Loucy (cell line): Measurements from ENCODE around the gene ICAM1.
A peak's percentile ranks its signal among the peaks of the same experiment; 100 is the strongest.

Experiments
- H2AFZ ChIP-seq: fragments of 200-600 bp; sonication (generic); 2 replicates; pipeline ENCODE4 v1.6.0; 2016; ENCODE audit warnings: antibody characterized with exemption, mild to moderate bottlenecking, low read length, moderate library complexity
- H3F3A ChIP-seq: fragments of 200-600 bp; 2 replicates; pipeline ENCODE4 v1.6.0; 2016; ENCODE audit warnings: antibody characterized with exemption, low read depth, mild to moderate bottlenecking
- H3K27me3 ChIP-seq: fragments of 200-600 bp; sonication (generic); 2 replicates; pipeline ENCODE4 v1.6.1; 2014; ENCODE audit warnings: low read length, mild to moderate bottlenecking; ENCODE audit not compliant: insufficient read depth, poor library complexity, severe bottlenecking
- H3K36me3 ChIP-seq: fragments of 200-600 bp; sonication (generic); 2 replicates; pipeline ENCODE4 v1.6.1; 2016; ENCODE audit warnings: low read length; ENCODE audit not compliant: insufficient read depth
- H3K4me1 ChIP-seq: fragments of 200-600 bp; sonication (generic); 2 replicates; pipeline ENCODE4 v1.5.1; 2014; ENCODE audit warnings: low read length, mild to moderate bottlenecking; ENCODE audit not compliant: insufficient read depth, poor library complexity, severe bottlenecking
- H3K4me2 ChIP-seq: fragments of 200-600 bp; sonication (generic); 2 replicates; pipeline ENCODE4 v1.6.0; 2014; ENCODE audit warnings: antibody characterized with exemption, low read length, low read depth, mild to moderate bottlenecking; ENCODE audit not compliant: poor library complexity, severe bottlenecking
- H3K4me3 ChIP-seq: fragments of 200-600 bp; sonication (generic); 2 replicates; pipeline ENCODE4 v1.5.1; 2014; ENCODE audit warnings: low read length, mild to moderate bottlenecking, mixed read lengths; ENCODE audit not compliant: poor library complexity, severe bottlenecking
- H3K79me2 ChIP-seq: fragments of 200-600 bp; sonication (generic); 2 replicates; pipeline ENCODE4 v1.6.1; 2014; ENCODE audit warnings: low read length; ENCODE audit not compliant: insufficient read depth
- H3K9ac ChIP-seq: fragments of 200-600 bp; sonication (generic); 2 replicates; pipeline ENCODE4 v1.6.0; 2014; ENCODE audit warnings: mild to moderate bottlenecking, low read depth, low read length, moderate library complexity; ENCODE audit not compliant: poor library complexity, severe bottlenecking
- H3K9me2 ChIP-seq: fragments of 200-600 bp; sonication (generic); replicated peaks from 2 replicates; pipeline ENCODE4 v1.6.1; 2016; ENCODE audit warnings: low read depth, low read length, mixed read lengths
- H3K9me3 ChIP-seq: fragments of 200-600 bp; sonication (generic); 2 replicates; pipeline ENCODE4 v1.6.1; 2014; ENCODE audit warnings: mild to moderate bottlenecking, antibody characterized with exemption, low read length, low read depth; ENCODE audit not compliant: insufficient read depth
- H4K20me1 ChIP-seq: fragments of 200-600 bp; sonication (generic); 2 replicates; pipeline ENCODE4 v1.6.0; 2014; ENCODE audit warnings: antibody characterized with exemption, low read length, mild to moderate bottlenecking; ENCODE audit not compliant: insufficient read depth, poor library complexity, severe bottlenecking
- CTCF ChIP-seq: fragments of 200-600 bp; sonication (generic); conservative IDR thresholded peaks from 2 replicates; pipeline ENCODE4 v1.5.1; 2014; ENCODE audit warnings: mild to moderate bottlenecking, antibody characterized with exemption, low read length
- EZH2phosphoT487 ChIP-seq: fragments of 200-600 bp; IDR thresholded peaks from 2 replicates; pipeline ENCODE4 v1.6.1; 2018; ENCODE audit warnings: antibody characterized with exemption, mild to moderate bottlenecking, moderate library complexity, borderline replicate concordance

ICAM1 gene

GRCh38 chr19:10285393-10285792 is 14.5 kb downstream of the ICAM1 start:
- no peaks in the 10 kb centered on the region for H3K79me2 ChIP-seq
- H3K4me1 ChIP-seq = peaks cover 30% of the 10 kb centered on the region
- H3K9ac ChIP-seq = no peak overlapping the region
- no peak overlapping the region for H3K4me3 ChIP-seq
- H3K9me3 ChIP-seq = no peaks in the 10 kb centered on the region
- no peak overlapping the region for H2AFZ ChIP-seq
- peaks cover 17% of the 10 kb centered on the region; the same call in 1 of the 2 replicates for H3K36me3 ChIP-seq
- H3K4me2 ChIP-seq = no peak overlapping the region
- no peaks in the 10 kb centered on the region for H4K20me1 ChIP-seq
- H3K9me2 ChIP-seq = no peaks in the 10 kb centered on the region
- H3F3A ChIP-seq = no peaks in the 10 kb centered on the region
- no peak for TF ChIP-seq CTCF
- TF ChIP-seq EZH2phosphoT487 = no peak
- H3K27me3 ChIP-seq = no peaks in the 10 kb centered on the region

- H3K4me3 ChIP-seq = peak within 1 kb of the TSS; percentile 71
- peaks cover 17% of the 10 kb centered on the region; the same call in 1 of the 2 replicates for H3K36me3 ChIP-seq
- H3K9ac ChIP-seq = peak within 1 kb of the TSS; percentile 59
- no peaks in the 10 kb centered on the region for H3K27me3 ChIP-seq
- H2AFZ ChIP-seq = peak within 1 kb of the TSS; percentile 92
- no peaks in the 10 kb centered on the region for H4K20me1 ChIP-seq
- no peaks in the 10 kb centered on the region for H3F3A ChIP-seq
- H3K9me3 ChIP-seq = no peaks in the 10 kb centered on the region
- peak within 1 kb of the TSS; percentile 83 for H3K4me2 ChIP-seq
- H3K9me2 ChIP-seq = no peaks in the 10 kb centered on the region
- peaks cover 29% of the 10 kb centered on the region for H3K4me1 ChIP-seq
- TF ChIP-seq CTCF = no peak
- TF ChIP-seq EZH2phosphoT487 = no peak
- H3K79me2 ChIP-seq = no peaks in the 10 kb centered on the region
Observed at GRCh38 chr19:10286803-10287737, 16.1 kb downstream of the ICAM1 start, which contains the start of gene ICAM4. ICAM4 (plus strand) TSS chr19:10286955; CDS start chr19:10287013, 58 bp downstream.

- Histone ChIP-seq H3K4me2 (peak overlapping the region; percentile 83), H3F3A (no peaks in the 10 kb centered on the region), H2AFZ (peak overlapping the region; percentile 86), H3K36me3 (peaks cover 17% of the 10 kb centered on the region; the same call in 1 of the 2 replicates), H3K9me3 (no peaks in the 10 kb centered on the region), H3K79me2 (no peaks in the 10 kb centered on the region), H3K4me3 (peak overlapping the region; percentile 74), H3K4me1 (peaks cover 29% of the 10 kb centered on the region), H3K9me2 (no peaks in the 10 kb centered on the region), H3K9ac (peak overlapping the region; percentile 54), H3K27me3 (no peaks in the 10 kb centered on the region), H4K20me1 (no peaks in the 10 kb centered on the region)
- no peak for TF ChIP-seq CTCF
- TF ChIP-seq EZH2phosphoT487 = no peak
Observed at GRCh38 chr19:10288662-10289166, 17.8 kb downstream of the ICAM1 start.
